ENCODE measurements around the gene LAX1. TPM values are rescaled to one million over a fixed set of nuclear protein-coding genes. Genes with fewer than 3 reads are reported as not detected.

LAX1 gene
- under 1 TPM; 0.14 to 0.16 TPM for polyA plus RNA-seq

- Histone ChIP-seq H3K27ac (ENCODE audit: low read depth in 2 of 2, low read length in 1 of 2) (peak within 1 kb of the TSS; percentile 59 to 73), H3K4me1 (ENCODE audit: control insufficient read depth in 2 of 2, insufficient read depth in 2 of 2, low read length in 1 of 2) (no peaks in the 10 kb centered on the region), H3K4me3 (ENCODE audit: low read depth in 1 of 2, low read length in 2 of 2) (peak within 1 kb of the TSS in 1 of 2 donors; percentile 26), H3K36me3 (ENCODE audit: control insufficient read depth in 2 of 2, insufficient read depth in 2 of 2, low read length in 1 of 2) (no peaks in the 10 kb centered on the region), H3K27me3 (ENCODE audit: control insufficient read depth in 1 of 2, insufficient read depth in 2 of 2, low read length in 2 of 2) (no peaks in the 10 kb centered on the region), H3K9me3 (ENCODE audit: control insufficient read depth in 2 of 2, insufficient read depth in 1 of 2, low read depth in 1 of 2, low read length in 1 of 2) (no peaks in the 10 kb centered on the region)
- WGBS, 2 donors = 61 to 68% methylated on average over 16 of the region's 16 CpGs
Measured at GRCh38 chr1:203765029-203765837, at the start of gene LAX1. Gene LAX1 (plus strand): TSS chr1:203765183. CDS start chr1:203765566, 383 bp downstream.

- no peak overlapping the region for H3K4me3 ChIP-seq (ENCODE audit: low read depth in 1 of 2, low read length in 2 of 2)
- peaks cover 12 to 33% of the 10 kb centered on the region in 2 donors for H3K36me3 ChIP-seq (ENCODE audit: control insufficient read depth in 2 of 2, insufficient read depth in 2 of 2, low read length in 1 of 2)
- H3K27me3 ChIP-seq (ENCODE audit: control insufficient read depth in 1 of 2, insufficient read depth in 2 of 2, low read length in 2 of 2) = no peaks in the 10 kb centered on the region
- no peak overlapping the region for H3K27ac ChIP-seq (ENCODE audit: low read depth in 2 of 2, low read length in 1 of 2)
- no peaks in the 10 kb centered on the region for H3K4me1 ChIP-seq (ENCODE audit: control insufficient read depth in 2 of 2, insufficient read depth in 2 of 2, low read length in 1 of 2)
- H3K9me3 ChIP-seq (ENCODE audit: control insufficient read depth in 2 of 2, insufficient read depth in 1 of 2, low read depth in 1 of 2, low read length in 1 of 2) = no peaks in the 10 kb centered on the region
- 81 to 96% methylated on average over 3 of the region's 3 CpGs for WGBS, 2 donors
Measured at GRCh38 chr1:203717120-203717519, 47.9 kb upstream of the LAX1 start.

GRCh38 chr1:203720242-203720641 lies 44.7 kb upstream of the LAX1 start:
- WGBS, 2 donors = 82 to 93% methylated on average over 3 of the region's 3 CpGs
- Histone ChIP-seq H3K4me3 (ENCODE audit: low read depth in 1 of 2, low read length in 2 of 2) (no peak overlapping the region), H3K4me1 (ENCODE audit: control insufficient read depth in 2 of 2, insufficient read depth in 2 of 2, low read length in 1 of 2) (no peaks in the 10 kb centered on the region), H3K36me3 (ENCODE audit: control insufficient read depth in 2 of 2, insufficient read depth in 2 of 2, low read length in 1 of 2) (peaks cover 11 to 28% of the 10 kb centered on the region in 2 donors), H3K27ac (ENCODE audit: low read depth in 2 of 2, low read length in 1 of 2) (no peak overlapping the region), H3K27me3 (ENCODE audit: control insufficient read depth in 1 of 2, insufficient read depth in 2 of 2, low read length in 2 of 2) (no peaks in the 10 kb centered on the region), H3K9me3 (ENCODE audit: control insufficient read depth in 2 of 2, insufficient read depth in 1 of 2, low read depth in 1 of 2, low read length in 1 of 2) (no peaks in the 10 kb centered on the region)

- Histone ChIP-seq H3K9me3 (ENCODE audit: control insufficient read depth in 2 of 2, insufficient read depth in 1 of 2, low read depth in 1 of 2, low read length in 1 of 2) (no peaks in the 10 kb centered on the region), H3K27ac (ENCODE audit: low read depth in 2 of 2, low read length in 1 of 2) (no peak overlapping the region), H3K4me1 (ENCODE audit: control insufficient read depth in 2 of 2, insufficient read depth in 2 of 2, low read length in 1 of 2) (no peaks in the 10 kb centered on the region), H3K36me3 (ENCODE audit: control insufficient read depth in 2 of 2, insufficient read depth in 2 of 2, low read length in 1 of 2) (peaks cover 21 to 37% of the 10 kb centered on the region in 2 donors), H3K4me3 (ENCODE audit: low read depth in 1 of 2, low read length in 2 of 2) (no peak overlapping the region), H3K27me3 (ENCODE audit: control insufficient read depth in 1 of 2, insufficient read depth in 2 of 2, low read length in 2 of 2) (no peaks in the 10 kb centered on the region)
Measured at GRCh38 chr1:203722909-203723308, 42.1 kb upstream of the LAX1 start.

- Histone ChIP-seq H3K27ac (ENCODE audit: low read depth in 2 of 2, low read length in 1 of 2) (no peak overlapping the region), H3K27me3 (ENCODE audit: control insufficient read depth in 1 of 2, insufficient read depth in 2 of 2, low read length in 2 of 2) (no peaks in the 10 kb centered on the region), H3K9me3 (ENCODE audit: control insufficient read depth in 2 of 2, insufficient read depth in 1 of 2, low read depth in 1 of 2, low read length in 1 of 2) (no peaks in the 10 kb centered on the region), H3K36me3 (ENCODE audit: control insufficient read depth in 2 of 2, insufficient read depth in 2 of 2, low read length in 1 of 2) (peaks cover 26 to 28% of the 10 kb centered on the region in 2 donors), H3K4me1 (ENCODE audit: control insufficient read depth in 2 of 2, insufficient read depth in 2 of 2, low read length in 1 of 2) (no peaks in the 10 kb centered on the region), H3K4me3 (ENCODE audit: low read depth in 1 of 2, low read length in 2 of 2) (no peak overlapping the region)
- WGBS, 2 donors = 70 to 91% methylated on average over 2 of the region's 2 CpGs
Measured at GRCh38 chr1:203726417-203726867, 38.5 kb upstream of the LAX1 start.

GRCh38 chr1:203733009-203733863 lies 31.7 kb upstream of the LAX1 start:
- H3K27ac ChIP-seq (ENCODE audit: low read depth in 2 of 2, low read length in 1 of 2) = no peak overlapping the region
- 79 to 81% methylated on average over 7 of the region's 7 CpGs for WGBS, 2 donors
- H3K4me3 ChIP-seq (ENCODE audit: low read depth in 1 of 2, low read length in 2 of 2) = no peak overlapping the region
- H3K4me1 ChIP-seq (ENCODE audit: control insufficient read depth in 2 of 2, insufficient read depth in 2 of 2, low read length in 1 of 2) = no peaks in the 10 kb centered on the region
- H3K27me3 ChIP-seq (ENCODE audit: control insufficient read depth in 1 of 2, insufficient read depth in 2 of 2, low read length in 2 of 2) = no peaks in the 10 kb centered on the region
- no peaks in the 10 kb centered on the region for H3K9me3 ChIP-seq (ENCODE audit: control insufficient read depth in 2 of 2, insufficient read depth in 1 of 2, low read depth in 1 of 2, low read length in 1 of 2)
- peaks cover 15 to 16% of the 10 kb centered on the region in 2 donors for H3K36me3 ChIP-seq (ENCODE audit: control insufficient read depth in 2 of 2, insufficient read depth in 2 of 2, low read length in 1 of 2)

GRCh38 chr1:203742436-203742835 lies 22.5 kb upstream of the LAX1 start:
- H3K4me3 ChIP-seq (ENCODE audit: low read depth in 1 of 2, low read length in 2 of 2) = no peak overlapping the region
- no peaks in the 10 kb centered on the region for H3K27me3 ChIP-seq (ENCODE audit: control insufficient read depth in 1 of 2, insufficient read depth in 2 of 2, low read length in 2 of 2)
- no peaks in the 10 kb centered on the region for H3K9me3 ChIP-seq (ENCODE audit: control insufficient read depth in 2 of 2, insufficient read depth in 1 of 2, low read depth in 1 of 2, low read length in 1 of 2)
- no peak overlapping the region for H3K27ac ChIP-seq (ENCODE audit: low read depth in 2 of 2, low read length in 1 of 2)
- H3K36me3 ChIP-seq (ENCODE audit: control insufficient read depth in 2 of 2, insufficient read depth in 2 of 2, low read length in 1 of 2) = peaks cover 8 to 14% of the 10 kb centered on the region in 2 donors
- WGBS, 2 donors = 69 to 85% methylated on average over 3 of the region's 3 CpGs
- peaks cover 0 to 3% of the 10 kb centered on the region in 2 donors for H3K4me1 ChIP-seq (ENCODE audit: control insufficient read depth in 2 of 2, insufficient read depth in 2 of 2, low read length in 1 of 2)

- Histone ChIP-seq H3K4me3 (ENCODE audit: low read depth in 1 of 2, low read length in 2 of 2) (no peak overlapping the region), H3K36me3 (ENCODE audit: control insufficient read depth in 2 of 2, insufficient read depth in 2 of 2, low read length in 1 of 2) (peaks cover 7 to 12% of the 10 kb centered on the region in 2 donors), H3K27me3 (ENCODE audit: control insufficient read depth in 1 of 2, insufficient read depth in 2 of 2, low read length in 2 of 2) (no peaks in the 10 kb centered on the region), H3K9me3 (ENCODE audit: control insufficient read depth in 2 of 2, insufficient read depth in 1 of 2, low read depth in 1 of 2, low read length in 1 of 2) (no peaks in the 10 kb centered on the region), H3K4me1 (ENCODE audit: control insufficient read depth in 2 of 2, insufficient read depth in 2 of 2, low read length in 1 of 2) (peaks cover 0 to 3% of the 10 kb centered on the region in 2 donors), H3K27ac (ENCODE audit: low read depth in 2 of 2, low read length in 1 of 2) (peak overlapping the region; percentile 50 to 58)
- 40 to 54% methylated on average over 5 of the region's 5 CpGs for WGBS, 2 donors
Measured at GRCh38 chr1:203743091-203743571, 21.9 kb upstream of the LAX1 start.

GRCh38 chr1:203744075-203744972 lies 20.7 kb upstream of the LAX1 start:
- H3K27ac ChIP-seq (ENCODE audit: low read depth in 2 of 2, low read length in 1 of 2) = peak overlapping the region; percentile 70 to 77
- no peaks in the 10 kb centered on the region for H3K27me3 ChIP-seq (ENCODE audit: control insufficient read depth in 1 of 2, insufficient read depth in 2 of 2, low read length in 2 of 2)
- H3K4me3 ChIP-seq (ENCODE audit: low read depth in 1 of 2, low read length in 2 of 2) = no peak overlapping the region
- WGBS, 2 donors = 34 to 50% methylated on average over 10 of the region's 10 CpGs
- H3K4me1 ChIP-seq (ENCODE audit: control insufficient read depth in 2 of 2, insufficient read depth in 2 of 2, low read length in 1 of 2) = peaks cover 0 to 3% of the 10 kb centered on the region in 2 donors
- H3K9me3 ChIP-seq (ENCODE audit: control insufficient read depth in 2 of 2, insufficient read depth in 1 of 2, low read depth in 1 of 2, low read length in 1 of 2) = no peaks in the 10 kb centered on the region
- peaks cover 5 to 9% of the 10 kb centered on the region in 2 donors for H3K36me3 ChIP-seq (ENCODE audit: control insufficient read depth in 2 of 2, insufficient read depth in 2 of 2, low read length in 1 of 2)
